ENCODE data around the gene GAB2.

- TF ChIP-seq CTCF (conservative IDR thresholded peaks at IDR 0.05) = no peak
- no peak for TF ChIP-seq ZFX (IDR thresholded peaks at IDR 0.05)
These were observed 199.7 kb downstream of the GAB2 start for GRCh38 chr11:78217650-78218541.
